HG03039 (cell line): ENCODE results near the gene PTPRD.

ENCODE experiments used
- ATAC-seq: cut with Tn5 transposase; IDR thresholded peaks from one replicate; pipeline ENCODE4 v1.9.1; 2021; ENCODE audit warnings: mild to moderate bottlenecking, moderate library complexity; ENCODE audit not compliant: unreplicated experiment

Gene PTPRD

GRCh38 chr9:8889100-8889499 is 1723.7 kb downstream of the PTPRD start:
- no peak for ATAC-seq

- no peak for ATAC-seq
These were observed 1724.2 kb downstream of the PTPRD start for GRCh38 chr9:8888591-8888990.

GRCh38 chr9:8887369-8887768 is 1725.4 kb downstream of the PTPRD start:
- no peak for ATAC-seq

GRCh38 chr9:8883321-8883720 is 1729.5 kb downstream of the PTPRD start:
- no peak for ATAC-seq

DNA sequence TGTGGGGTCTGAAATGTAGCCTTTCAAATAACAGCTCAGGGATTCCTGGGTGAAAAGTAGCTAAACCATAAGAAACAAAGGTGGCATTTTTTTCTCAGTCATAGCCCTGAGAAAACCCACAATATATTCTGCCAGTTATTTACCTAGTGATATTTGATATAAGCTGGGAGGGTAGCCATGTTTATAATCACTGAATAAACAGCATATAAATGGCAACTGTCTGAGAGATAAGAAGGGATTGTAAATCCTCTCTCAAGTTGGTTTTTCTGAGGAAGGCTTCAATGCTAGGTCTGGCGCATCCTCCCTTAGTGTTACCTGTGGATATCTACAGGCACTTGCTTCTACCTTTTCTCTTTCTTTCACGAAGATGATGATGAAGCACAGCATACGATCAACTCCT is 1732.7 kb downstream of the PTPRD start:
- ATAC-seq = no peak

DNA sequence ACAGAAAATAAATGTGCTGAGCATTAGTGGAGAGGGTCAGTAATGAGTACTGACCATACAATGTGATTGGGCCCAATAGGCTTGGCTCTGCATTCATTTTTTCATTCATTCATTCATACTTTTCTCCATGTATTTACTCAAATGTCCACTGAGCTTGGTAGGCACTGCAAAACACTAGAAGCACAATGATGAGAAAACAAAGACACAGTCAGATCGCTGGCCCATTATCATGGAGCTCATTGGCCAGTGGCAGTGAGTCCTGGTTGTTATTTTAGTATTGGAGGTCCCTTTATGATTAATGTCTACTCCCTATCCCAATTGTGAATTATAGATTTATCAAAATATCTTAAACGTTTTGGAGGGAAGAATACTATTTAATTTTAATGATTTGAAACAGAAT is 1733.5 kb downstream of the PTPRD start:
- ATAC-seq = no peak

GRCh38 chr9:8877753-8878494 is 1734.9 kb downstream of the PTPRD start:
- no peak for ATAC-seq

GRCh38 chr9:8876303-8876702 is 1736.5 kb downstream of the PTPRD start:
- ATAC-seq = no peak

- no peak for ATAC-seq
These were observed 1738.3 kb downstream of the PTPRD start for GRCh38 chr9:8874482-8874881.

DNA sequence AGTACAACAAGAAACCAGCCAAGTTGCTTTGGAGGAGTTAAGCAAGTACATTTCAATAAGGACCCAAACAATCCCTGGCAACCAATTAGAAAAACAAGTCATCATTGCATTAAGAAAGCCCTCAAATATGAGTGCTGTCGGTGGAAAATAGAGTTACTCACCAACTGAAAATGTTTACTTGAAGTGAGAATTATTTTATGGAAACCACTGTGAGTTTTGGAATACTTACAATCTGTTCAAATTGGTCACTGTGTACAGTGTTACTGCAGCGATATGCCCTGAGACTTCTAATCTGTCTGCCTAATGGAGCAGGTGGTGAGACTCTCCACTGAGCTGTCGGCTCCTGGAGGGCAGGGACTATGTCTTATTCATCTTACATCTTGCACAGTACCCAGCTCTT is 1740.0 kb downstream of the PTPRD start:
- no peak for ATAC-seq

GRCh38 chr9:8871796-8872445 is 1740.9 kb downstream of the PTPRD start:
- no peak for ATAC-seq

GRCh38 chr9:8871396-8871795 is 1741.4 kb downstream of the PTPRD start:
- ATAC-seq = no peak

DNA sequence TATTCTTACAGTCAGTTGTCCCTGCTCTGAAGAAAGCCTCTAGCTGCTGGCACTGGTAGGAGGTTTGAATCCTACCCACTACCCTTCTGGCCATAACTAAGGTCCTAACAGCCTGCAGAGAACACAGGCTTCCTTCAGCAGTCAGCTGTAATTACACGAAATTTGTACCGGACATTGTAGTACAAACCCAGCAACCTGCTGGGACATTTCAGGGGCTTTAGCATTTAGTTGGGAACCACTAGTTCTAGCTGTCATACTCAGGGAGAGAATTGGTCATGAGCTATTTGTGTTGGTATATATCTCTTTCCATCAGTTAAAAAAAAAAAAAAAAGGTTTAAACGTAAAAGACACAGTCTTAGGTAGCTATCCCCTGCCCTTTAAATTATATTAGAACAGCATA is 1743.0 kb downstream of the PTPRD start:
- ATAC-seq = no peak

DNA sequence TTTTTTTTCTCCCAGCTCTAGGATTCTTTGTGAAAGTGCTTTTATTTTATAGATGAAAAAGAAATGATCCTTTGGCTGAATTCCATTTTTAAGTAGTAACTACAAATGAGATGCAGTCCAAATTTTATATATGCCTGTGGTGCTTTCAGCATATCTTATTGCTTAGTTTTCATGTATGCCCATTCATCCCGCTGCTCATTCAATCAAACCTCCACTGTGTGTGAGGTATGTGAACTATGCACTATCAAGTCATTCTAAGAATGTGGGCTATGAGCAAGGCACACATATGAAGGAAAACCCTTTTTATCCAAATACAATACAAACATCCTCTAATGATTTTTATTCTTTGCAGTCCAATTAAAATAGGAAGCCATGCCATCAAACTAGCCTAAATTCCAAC is 1744.2 kb downstream of the PTPRD start:
- ATAC-seq = no peak

DNA sequence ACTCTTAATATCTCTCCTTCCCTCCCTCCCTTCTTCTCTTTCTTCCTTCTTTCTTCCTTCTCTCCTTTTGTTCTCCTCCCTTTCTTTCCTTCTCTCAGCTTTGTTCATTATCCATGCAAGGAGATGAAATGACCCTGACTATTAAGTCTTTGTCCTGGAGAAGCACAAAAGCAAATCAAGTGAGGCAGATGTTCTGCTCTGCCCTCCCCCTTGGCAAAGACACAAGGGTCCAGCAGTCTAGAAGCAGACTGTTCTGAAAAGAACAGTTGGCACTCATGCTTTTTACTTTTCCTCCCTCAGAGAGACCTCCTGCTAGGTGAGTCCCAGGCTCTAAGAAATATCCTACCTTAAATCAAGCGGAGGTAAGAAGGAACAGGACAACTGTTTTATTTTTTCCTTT is 1745.7 kb downstream of the PTPRD start:
- no peak for ATAC-seq

DNA sequence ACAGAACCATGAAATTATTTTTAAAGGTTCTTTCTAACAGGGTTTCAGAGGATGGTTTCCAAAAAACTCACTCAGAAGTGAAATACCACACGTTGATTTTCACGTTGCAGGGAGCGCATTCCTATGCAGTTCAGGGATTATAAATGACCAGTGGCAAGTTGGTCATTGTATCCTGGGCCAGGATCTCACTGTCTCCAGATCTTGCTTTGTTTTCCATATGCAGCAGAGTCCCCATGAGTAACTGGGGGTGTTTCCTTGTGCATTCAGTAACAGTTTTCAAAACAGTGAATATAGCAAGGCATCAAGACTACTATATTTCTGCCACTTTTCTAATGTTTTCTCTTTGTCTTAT is 1748.3 kb downstream of the PTPRD start:
- ATAC-seq = no peak

DNA sequence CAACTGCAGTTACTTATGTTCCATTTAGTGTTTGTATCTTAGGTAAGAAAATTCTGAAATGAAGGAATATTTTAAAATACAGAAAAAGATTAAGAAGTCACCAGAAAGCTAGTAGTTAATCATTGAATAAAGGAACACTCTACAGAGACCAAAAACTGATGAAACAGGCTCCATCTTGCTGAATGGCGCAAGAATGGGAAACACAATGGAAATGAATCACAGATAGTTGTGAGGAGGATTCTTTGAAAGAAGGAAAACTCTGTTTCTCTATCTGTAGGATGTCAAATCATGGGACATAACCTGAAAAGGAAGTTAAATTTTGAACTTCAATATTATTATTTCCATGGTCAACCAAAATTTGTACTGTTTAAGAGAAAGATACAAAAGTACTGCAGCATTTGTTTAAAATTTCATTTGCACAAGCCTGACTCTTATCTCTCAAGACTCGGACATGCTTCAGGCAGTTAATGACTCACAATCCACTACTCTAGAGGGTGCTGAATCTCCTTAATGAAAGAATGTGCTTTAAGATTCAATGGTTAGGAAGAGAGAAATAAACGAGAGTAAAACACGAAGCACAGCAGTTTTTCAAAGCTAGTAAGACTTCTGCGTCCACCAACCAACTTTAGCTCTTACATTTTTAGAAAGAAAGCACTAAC is 1748.8 kb downstream of the PTPRD start:
- ATAC-seq = no peak

- no peak for ATAC-seq
These were observed 1749.7 kb downstream of the PTPRD start for GRCh38 chr9:8863069-8863468.

- ATAC-seq = no peak
These were observed 1751.9 kb downstream of the PTPRD start for GRCh38 chr9:8860925-8861324.

DNA sequence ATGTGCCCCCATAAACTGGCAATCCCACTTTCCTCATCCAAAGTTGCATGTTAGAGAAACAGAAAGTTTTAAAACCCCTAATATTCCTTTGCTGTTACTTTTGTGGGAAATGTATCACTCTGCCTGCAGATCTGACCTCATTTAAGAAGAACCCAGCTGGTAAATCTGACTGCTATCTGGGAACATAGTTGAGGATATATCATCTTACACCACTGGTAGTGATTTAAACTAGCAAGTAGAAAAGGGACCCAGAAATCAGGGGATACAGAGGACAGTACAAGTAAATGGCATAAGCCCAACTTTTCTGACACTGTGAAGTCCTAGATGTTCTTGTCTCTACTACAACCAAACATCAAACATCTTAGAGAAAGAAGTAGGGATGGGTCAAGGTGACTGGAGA is 1752.7 kb downstream of the PTPRD start:
- no peak for ATAC-seq

GRCh38 chr9:8859416-8859815 is 1753.4 kb downstream of the PTPRD start:
- ATAC-seq = no peak

- no peak for ATAC-seq
These were observed 1754.1 kb downstream of the PTPRD start for GRCh38 chr9:8858596-8859161.
